Osteocyte (in vitro differentiated cells): ENCODE data around the gene SMAD3. TPM values are rescaled to one million over a fixed set of nuclear protein-coding genes. Genes with fewer than 3 reads are reported as not detected.

ENCODE experiments used
- DNase-seq: peaks from one replicate; pipeline ENCODE4 v3.0.0; 2021; ENCODE audit warnings: mixed read lengths; ENCODE audit not compliant: unreplicated experiment; ENCODE audit errors: extremely low spot score
- H3K27ac Mint-ChIP-seq: one replicate; pipeline ENCODE4 v1.8.0; 2021; ENCODE audit warnings: mild to moderate bottlenecking, mixed read lengths; ENCODE audit not compliant: unreplicated experiment
- H3K27me3 Mint-ChIP-seq: one replicate; pipeline ENCODE4 v1.8.0; 2021; ENCODE audit warnings: mixed read lengths; ENCODE audit not compliant: unreplicated experiment
- H3K36me3 Mint-ChIP-seq: one replicate; pipeline ENCODE4 v1.8.0; 2021; ENCODE audit warnings: mixed read lengths; ENCODE audit not compliant: unreplicated experiment
- H3K4me1 Mint-ChIP-seq: one replicate; pipeline ENCODE4 v1.8.0; 2021; ENCODE audit warnings: mixed read lengths; ENCODE audit not compliant: unreplicated experiment
- H3K4me3 Mint-ChIP-seq: one replicate; pipeline ENCODE4 v1.8.0; 2021; ENCODE audit warnings: mild to moderate bottlenecking, moderate library complexity, mixed read lengths; ENCODE audit not compliant: unreplicated experiment
- H3K9me3 Mint-ChIP-seq: one replicate; pipeline ENCODE4 v1.8.0; 2021; ENCODE audit warnings: mixed read lengths; ENCODE audit not compliant: unreplicated experiment
- CTCF ChIP-seq: fragments of 200-600 bp; sonication (generic); IDR thresholded peaks from 2 replicates; pipeline ENCODE4 v1.5.0; 2021; ENCODE audit warnings: antibody characterized with exemption, mild to moderate bottlenecking, moderate library complexity
- total RNA-seq: library from RNA; stranded (reverse); gene quantifications from 2 replicates; pipeline ENCODE4 v1.2.1, GENCODE V29; 2021

SMAD3 gene
- total RNA-seq, 1 donor from 2014 or later = 39.7 TPM

GRCh38 chr15:67107014-67107812, 41.8 kb downstream of the SMAD3 start:
- no peaks in the 10 kb centered on the region for H3K36me3 Mint-ChIP-seq
- DNase-seq = no peak
- no peak for TF ChIP-seq CTCF
- H3K27ac Mint-ChIP-seq = peak overlapping the region; percentile 89
- H3K4me3 Mint-ChIP-seq = peak overlapping the region; percentile 19
- H3K9me3 Mint-ChIP-seq = no peaks in the 10 kb centered on the region
- no peaks in the 10 kb centered on the region for H3K27me3 Mint-ChIP-seq
- H3K4me1 Mint-ChIP-seq = peaks cover 74% of the 10 kb centered on the region

GRCh38 chr15:67108122-67108961, 42.9 kb downstream of the SMAD3 start:
- Mint-ChIP-seq H3K36me3 (no peaks in the 10 kb centered on the region), H3K27ac (peak overlapping the region; percentile 74), H3K27me3 (no peaks in the 10 kb centered on the region), H3K4me1 (peaks cover 76% of the 10 kb centered on the region), H3K9me3 (no peaks in the 10 kb centered on the region), H3K4me3 (no peak overlapping the region)
- no peak for TF ChIP-seq CTCF
- DNase-seq = no peak

- H3K4me1 Mint-ChIP-seq = peaks cover 69% of the 10 kb centered on the region
- peak overlapping the region; percentile 90 for H3K27ac Mint-ChIP-seq
- DNase-seq = no peak
- H3K9me3 Mint-ChIP-seq = no peaks in the 10 kb centered on the region
- no peak for TF ChIP-seq CTCF
- H3K27me3 Mint-ChIP-seq = no peaks in the 10 kb centered on the region
- H3K4me3 Mint-ChIP-seq = peak overlapping the region; percentile 26
- H3K36me3 Mint-ChIP-seq = no peaks in the 10 kb centered on the region
Observed at GRCh38 chr15:67109141-67110034, 44.0 kb downstream of the SMAD3 start.

- Mint-ChIP-seq H3K27me3 (no peaks in the 10 kb centered on the region), H3K27ac (peak overlapping the region; percentile 90), H3K9me3 (no peaks in the 10 kb centered on the region), H3K4me1 (peaks cover 66% of the 10 kb centered on the region), H3K36me3 (no peaks in the 10 kb centered on the region), H3K4me3 (no peak overlapping the region)
- no peak for TF ChIP-seq CTCF
- no peak for DNase-seq
Observed at GRCh38 chr15:67110361-67110781, 45.0 kb downstream of the SMAD3 start.
